ENCODE measurements around the gene PPARG.

PPARG gene

DNA sequence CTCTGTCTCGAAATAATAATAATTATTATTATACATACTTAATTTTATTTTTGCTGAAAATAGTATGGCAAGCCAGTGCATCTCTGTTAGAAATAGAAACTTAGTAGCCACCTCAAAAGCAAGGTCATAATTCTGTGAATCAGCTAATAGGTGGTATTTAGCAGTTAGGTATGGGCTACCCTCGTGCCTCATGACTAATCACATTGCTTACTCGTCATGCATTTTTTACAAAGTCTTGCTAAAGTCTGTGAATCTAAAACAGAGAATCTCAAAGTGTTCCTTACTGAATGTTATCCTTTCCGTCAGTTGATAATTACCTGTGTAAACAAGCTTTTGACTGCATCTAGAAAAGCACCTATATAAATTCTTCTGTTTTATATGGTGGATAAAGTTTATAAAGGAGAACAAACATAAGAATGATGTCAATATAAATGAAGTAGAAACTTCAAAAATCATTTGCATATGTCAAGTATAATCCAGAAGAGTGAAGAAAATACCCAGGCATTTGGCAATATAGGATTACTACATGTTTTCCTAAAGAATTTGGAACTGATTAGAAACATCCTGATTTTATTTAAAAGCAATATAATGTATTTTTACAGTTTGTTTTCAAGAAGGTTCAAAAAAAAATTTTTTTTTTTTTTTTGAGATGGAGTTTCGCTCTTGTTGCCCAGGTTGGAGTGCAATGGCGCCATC is 6.2 kb downstream of the PPARG start:
- Histone ChIP-seq H3K79me2 (ENCODE audit: insufficient read depth, low read length) (no peaks in the 10 kb centered on the region), H3K27me3 (ENCODE audit: insufficient read depth, low read length, poor library complexity) (no peaks in the 10 kb centered on the region), H3K9ac (ENCODE audit: low read depth, low read length) (no peak overlapping the region), H3K4me1 (ENCODE audit: insufficient read depth, low read length) (no peaks in the 10 kb centered on the region), H3K4me3 (ENCODE audit: low read depth in 1 of 2, low read length in 2 of 2) (no peak overlapping the region), H3K4me2 (ENCODE audit: insufficient read depth, low read length) (no peak overlapping the region), H4K20me1 (ENCODE audit: insufficient read depth, low read length) (no peaks in the 10 kb centered on the region), H3K36me3 (ENCODE audit: insufficient read depth, low read length) (no peaks in the 10 kb centered on the region), H2AFZ (ENCODE audit: low read depth, low read length) (no peak overlapping the region), H3K27ac (ENCODE audit: low read length) (no peak overlapping the region), H3K9me3 (ENCODE audit: insufficient read depth, low read length, severe bottlenecking) (no peaks in the 10 kb centered on the region)
- TF ChIP-seq, protein P1, sequence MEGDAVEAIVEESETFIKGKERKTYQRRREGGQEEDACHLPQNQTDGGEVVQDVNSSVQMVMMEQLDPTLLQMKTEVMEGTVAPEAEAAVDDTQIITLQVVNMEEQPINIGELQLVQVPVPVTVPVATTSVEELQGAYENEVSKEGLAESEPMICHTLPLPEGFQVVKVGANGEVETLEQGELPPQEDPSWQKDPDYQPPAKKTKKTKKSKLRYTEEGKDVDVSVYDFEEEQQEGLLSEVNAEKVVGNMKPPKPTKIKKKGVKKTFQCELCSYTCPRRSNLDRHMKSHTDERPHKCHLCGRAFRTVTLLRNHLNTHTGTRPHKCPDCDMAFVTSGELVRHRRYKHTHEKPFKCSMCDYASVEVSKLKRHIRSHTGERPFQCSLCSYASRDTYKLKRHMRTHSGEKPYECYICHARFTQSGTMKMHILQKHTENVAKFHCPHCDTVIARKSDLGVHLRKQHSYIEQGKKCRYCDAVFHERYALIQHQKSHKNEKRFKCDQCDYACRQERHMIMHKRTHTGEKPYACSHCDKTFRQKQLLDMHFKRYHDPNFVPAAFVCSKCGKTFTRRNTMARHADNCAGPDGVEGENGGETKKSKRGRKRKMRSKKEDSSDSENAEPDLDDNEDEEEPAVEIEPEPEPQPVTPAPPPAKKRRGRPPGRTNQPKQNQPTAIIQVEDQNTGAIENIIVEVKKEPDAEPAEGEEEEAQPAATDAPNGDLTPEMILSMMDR (IDR thresholded peaks at IDR 0.05; ENCODE audit: borderline replicate concordance, extremely low read depth, low read length, poor library complexity, severe bottlenecking), result no peak
- TF ChIP-seq EZH2 (IDR thresholded peaks at IDR 0.05; ENCODE audit: borderline replicate concordance, low read depth, low read length, severe bottlenecking), result no peak
- DNase-seq (no peak), ATAC-seq (ENCODE audit: insufficient read depth, low read depth) (no peak)

DNA sequence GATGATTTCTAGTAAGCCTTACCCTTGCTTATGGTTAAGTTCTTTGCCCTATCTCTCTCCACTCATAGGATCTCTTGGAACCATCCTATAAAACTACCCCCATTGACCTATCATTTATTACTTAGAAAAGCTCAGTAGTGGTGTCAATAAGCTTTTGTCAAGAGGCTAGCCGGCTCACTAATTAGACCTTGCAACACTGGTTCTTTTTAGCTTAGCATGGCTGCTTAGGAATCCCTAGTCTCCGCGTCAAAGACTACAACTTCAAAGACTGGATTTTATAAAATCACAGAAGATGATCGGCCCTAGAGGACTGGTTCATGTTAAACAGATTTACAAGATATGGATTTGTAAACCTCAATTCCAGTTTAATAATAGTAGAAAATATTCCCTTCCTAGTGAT is 7.6 kb downstream of the PPARG start:
- Histone ChIP-seq H4K20me1 (ENCODE audit: insufficient read depth, low read length) (no peaks in the 10 kb centered on the region), H2AFZ (ENCODE audit: low read depth, low read length) (peak overlapping the region; percentile 35; the same call in 1 of the 2 replicates), H3K4me2 (ENCODE audit: insufficient read depth, low read length) (no peak overlapping the region), H3K36me3 (ENCODE audit: insufficient read depth, low read length) (no peaks in the 10 kb centered on the region), H3K27ac (ENCODE audit: low read length) (no peak overlapping the region), H3K9me3 (ENCODE audit: insufficient read depth, low read length, severe bottlenecking) (no peaks in the 10 kb centered on the region), H3K4me1 (ENCODE audit: insufficient read depth, low read length) (no peaks in the 10 kb centered on the region), H3K9ac (ENCODE audit: low read depth, low read length) (no peak overlapping the region), H3K27me3 (ENCODE audit: insufficient read depth, low read length, poor library complexity) (no peaks in the 10 kb centered on the region), H3K79me2 (ENCODE audit: insufficient read depth, low read length) (no peaks in the 10 kb centered on the region), H3K4me3 (ENCODE audit: low read depth in 1 of 2, low read length in 2 of 2) (no peak overlapping the region)
- no peak for TF ChIP-seq EZH2 (IDR thresholded peaks at IDR 0.05; ENCODE audit: borderline replicate concordance, low read depth, low read length, severe bottlenecking)
- TF ChIP-seq, protein P1 (IDR thresholded peaks at IDR 0.05; ENCODE audit: borderline replicate concordance, extremely low read depth, low read length, poor library complexity, severe bottlenecking), result no peak
- DNase-seq (no peak), ATAC-seq (ENCODE audit: insufficient read depth, low read depth) (no peak)

DNA sequence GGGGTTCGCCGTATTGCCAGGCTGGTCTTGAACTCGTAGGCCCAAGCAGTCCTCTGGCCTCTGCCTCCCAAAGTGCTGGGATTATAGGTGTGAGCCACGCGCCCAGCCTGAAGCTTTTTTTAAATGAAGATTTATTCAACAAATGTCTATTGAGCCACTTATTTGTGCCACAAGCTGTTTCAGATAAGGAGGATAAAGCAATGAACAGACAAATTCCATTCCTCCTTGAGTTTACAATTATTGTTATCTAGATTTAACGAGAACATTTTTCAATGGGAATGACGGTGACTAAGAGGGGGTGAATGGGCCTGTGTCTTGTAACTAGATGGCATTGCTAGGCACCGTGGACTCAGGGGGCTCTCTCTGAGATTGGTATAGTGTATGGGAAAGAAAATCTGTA is 10.2 kb downstream of the PPARG start:
- DNase-seq, result no peak
- no peak for ATAC-seq (ENCODE audit: insufficient read depth, low read depth)
- no peaks in the 10 kb centered on the region for H4K20me1 ChIP-seq (ENCODE audit: insufficient read depth, low read length)
- no peaks in the 10 kb centered on the region for H3K27me3 ChIP-seq (ENCODE audit: insufficient read depth, low read length, poor library complexity)
- H3K9me3 ChIP-seq (ENCODE audit: insufficient read depth, low read length, severe bottlenecking), result no peaks in the 10 kb centered on the region
- no peak overlapping the region for H3K27ac ChIP-seq (ENCODE audit: low read length)
- H3K36me3 ChIP-seq (ENCODE audit: insufficient read depth, low read length), result no peaks in the 10 kb centered on the region
- H2AFZ ChIP-seq (ENCODE audit: low read depth, low read length), result no peak overlapping the region
- no peaks in the 10 kb centered on the region for H3K79me2 ChIP-seq (ENCODE audit: insufficient read depth, low read length)
- no peak overlapping the region for H3K4me2 ChIP-seq (ENCODE audit: insufficient read depth, low read length)
- no peak overlapping the region for H3K4me3 ChIP-seq (ENCODE audit: low read depth in 1 of 2, low read length in 2 of 2)
- TF ChIP-seq, protein P1 (IDR thresholded peaks at IDR 0.05; ENCODE audit: borderline replicate concordance, extremely low read depth, low read length, poor library complexity, severe bottlenecking), result no peak
- no peak for TF ChIP-seq EZH2 (IDR thresholded peaks at IDR 0.05; ENCODE audit: borderline replicate concordance, low read depth, low read length, severe bottlenecking)
- H3K9ac ChIP-seq (ENCODE audit: low read depth, low read length), result no peak overlapping the region
- H3K4me1 ChIP-seq (ENCODE audit: insufficient read depth, low read length), result no peaks in the 10 kb centered on the region
